ENCODE results near the gene PLXNA4.

PLXNA4 gene

GRCh38 chr7:132584796-132585494 is 8.7 kb upstream of the PLXNA4 start:
- Histone ChIP-seq H3K4me1 (ENCODE audit: insufficient read depth, low read length) (no peaks in the 10 kb centered on the region), H3K36me3 (ENCODE audit: insufficient read depth, low read length) (no peaks in the 10 kb centered on the region), H3K27me3 (ENCODE audit: control insufficient read depth in 1 of 2, insufficient read depth in 2 of 2, low read length in 2 of 2) (no peaks in the 10 kb centered on the region), H3K9me3 (ENCODE audit: low read length) (no peaks in the 10 kb centered on the region), H3K9ac (ENCODE audit: low read length) (no peak overlapping the region), H3K27ac (ENCODE audit: low read depth, low read length) (no peak overlapping the region), H3K4me3 (ENCODE audit: low read depth in 1 of 2, low read length in 2 of 2) (no peak overlapping the region)

GRCh38 chr7:132581431-132581830 is 5.2 kb upstream of the PLXNA4 start:
- H3K9me3 ChIP-seq (ENCODE audit: low read length): no peaks in the 10 kb centered on the region
- no peak overlapping the region for H3K27ac ChIP-seq (ENCODE audit: low read depth, low read length)
- no peak overlapping the region for H3K4me3 ChIP-seq (ENCODE audit: low read depth in 1 of 2, low read length in 2 of 2)
- peaks cover under 1% of the 10 kb centered on the region for H3K4me1 ChIP-seq (ENCODE audit: insufficient read depth, low read length)
- no peaks in the 10 kb centered on the region for H3K36me3 ChIP-seq (ENCODE audit: insufficient read depth, low read length)
- H3K9ac ChIP-seq (ENCODE audit: low read length): no peak overlapping the region
- peaks cover 0 to 2% of the 10 kb centered on the region in 2 donors for H3K27me3 ChIP-seq (ENCODE audit: control insufficient read depth in 1 of 2, insufficient read depth in 2 of 2, low read length in 2 of 2)

- peaks cover 7% of the 10 kb centered on the region for H3K4me1 ChIP-seq (ENCODE audit: insufficient read depth, low read length)
- no peaks in the 10 kb centered on the region for H3K36me3 ChIP-seq (ENCODE audit: insufficient read depth, low read length)
- no peaks in the 10 kb centered on the region for H3K9me3 ChIP-seq (ENCODE audit: low read length)
- H3K27me3 ChIP-seq (ENCODE audit: control insufficient read depth in 1 of 2, insufficient read depth in 2 of 2, low read length in 2 of 2): peaks cover 0 to 7% of the 10 kb centered on the region in 2 donors
- H3K4me3 ChIP-seq (ENCODE audit: low read depth in 1 of 2, low read length in 2 of 2): no peak overlapping the region
- H3K9ac ChIP-seq (ENCODE audit: low read length): no peak overlapping the region
- H3K27ac ChIP-seq (ENCODE audit: low read depth, low read length): no peak overlapping the region
These were observed 4.5 kb upstream of the PLXNA4 start for GRCh38 chr7:132580717-132581285.

GRCh38 chr7:132580277-132580676 is 4.0 kb upstream of the PLXNA4 start:
- H3K9ac ChIP-seq (ENCODE audit: low read length): no peak overlapping the region
- H3K27me3 ChIP-seq (ENCODE audit: control insufficient read depth in 1 of 2, insufficient read depth in 2 of 2, low read length in 2 of 2): peaks cover 2 to 13% of the 10 kb centered on the region in 2 donors

GRCh38 chr7:132579260-132579899 is 3.1 kb upstream of the PLXNA4 start:
- H3K27ac ChIP-seq (ENCODE audit: low read depth, low read length): no peak overlapping the region
- peaks cover 18% of the 10 kb centered on the region for H3K4me1 ChIP-seq (ENCODE audit: insufficient read depth, low read length)
- H3K27me3 ChIP-seq (ENCODE audit: control insufficient read depth in 1 of 2, insufficient read depth in 2 of 2, low read length in 2 of 2): peaks cover 11 to 22% of the 10 kb centered on the region in 2 donors
- H3K9ac ChIP-seq (ENCODE audit: low read length): no peak overlapping the region
- no peaks in the 10 kb centered on the region for H3K36me3 ChIP-seq (ENCODE audit: insufficient read depth, low read length)
- no peak overlapping the region for H3K4me3 ChIP-seq (ENCODE audit: low read depth in 1 of 2, low read length in 2 of 2)
- no peaks in the 10 kb centered on the region for H3K9me3 ChIP-seq (ENCODE audit: low read length)

More at GRCh38 chr7:132580277-132580676, 4.0 kb upstream of the PLXNA4 start:
- H3K9me3 ChIP-seq (ENCODE audit: low read length): no peaks in the 10 kb centered on the region
- H3K27ac ChIP-seq (ENCODE audit: low read depth, low read length): no peak overlapping the region
- H3K4me3 ChIP-seq (ENCODE audit: low read depth in 1 of 2, low read length in 2 of 2): no peak overlapping the region
- H3K4me1 ChIP-seq (ENCODE audit: insufficient read depth, low read length): peaks cover 12% of the 10 kb centered on the region
- H3K36me3 ChIP-seq (ENCODE audit: insufficient read depth, low read length): no peaks in the 10 kb centered on the region

GRCh38 chr7:132578826-132579225 is 2.6 kb upstream of the PLXNA4 start:
- Histone ChIP-seq H3K4me1 (ENCODE audit: insufficient read depth, low read length) (peaks cover 18% of the 10 kb centered on the region), H3K27ac (ENCODE audit: low read depth, low read length) (no peak overlapping the region), H3K9ac (ENCODE audit: low read length) (no peak overlapping the region), H3K9me3 (ENCODE audit: low read length) (no peaks in the 10 kb centered on the region), H3K4me3 (ENCODE audit: low read depth in 1 of 2, low read length in 2 of 2) (no peak overlapping the region), H3K36me3 (ENCODE audit: insufficient read depth, low read length) (no peaks in the 10 kb centered on the region), H3K27me3 (ENCODE audit: control insufficient read depth in 1 of 2, insufficient read depth in 2 of 2, low read length in 2 of 2) (peaks cover 16 to 27% of the 10 kb centered on the region in 2 donors)

- Histone ChIP-seq H3K9me3 (ENCODE audit: low read length) (no peaks in the 10 kb centered on the region), H3K27me3 (ENCODE audit: control insufficient read depth in 1 of 2, insufficient read depth in 2 of 2, low read length in 2 of 2) (peaks cover 24 to 35% of the 10 kb centered on the region in 2 donors), H3K4me1 (ENCODE audit: insufficient read depth, low read length) (peaks cover 18% of the 10 kb centered on the region), H3K4me3 (ENCODE audit: low read depth in 1 of 2, low read length in 2 of 2) (no peak overlapping the region), H3K9ac (ENCODE audit: low read length) (no peak overlapping the region), H3K36me3 (ENCODE audit: insufficient read depth, low read length) (no peaks in the 10 kb centered on the region), H3K27ac (ENCODE audit: low read depth, low read length) (no peak overlapping the region)
These were observed 1.7 kb upstream of the PLXNA4 start for GRCh38 chr7:132578050-132578370.

GRCh38 chr7:132577206-132578049 is 1.2 kb upstream of the PLXNA4 start:
- H3K9me3 ChIP-seq (ENCODE audit: low read length): no peaks in the 10 kb centered on the region
- no peak overlapping the region for H3K9ac ChIP-seq (ENCODE audit: low read length)
- H3K4me1 ChIP-seq (ENCODE audit: insufficient read depth, low read length): peaks cover 18% of the 10 kb centered on the region
- H3K27me3 ChIP-seq (ENCODE audit: control insufficient read depth in 1 of 2, insufficient read depth in 2 of 2, low read length in 2 of 2): peaks cover 30 to 41% of the 10 kb centered on the region in 2 donors
- no peak overlapping the region for H3K27ac ChIP-seq (ENCODE audit: low read depth, low read length)
- peak overlapping the region in 1 of 2 donors; percentile 20 for H3K4me3 ChIP-seq (ENCODE audit: low read depth in 1 of 2, low read length in 2 of 2)
- no peaks in the 10 kb centered on the region for H3K36me3 ChIP-seq (ENCODE audit: insufficient read depth, low read length)

- Histone ChIP-seq H3K4me1 (ENCODE audit: insufficient read depth, low read length) (peaks cover 18% of the 10 kb centered on the region), H3K4me3 (ENCODE audit: low read depth in 1 of 2, low read length in 2 of 2) (peak overlapping the region; percentile 59 to 63), H3K27me3 (ENCODE audit: control insufficient read depth in 1 of 2, insufficient read depth in 2 of 2, low read length in 2 of 2) (peaks cover 36 to 48% of the 10 kb centered on the region in 2 donors), H3K9me3 (ENCODE audit: low read length) (no peaks in the 10 kb centered on the region), H3K27ac (ENCODE audit: low read depth, low read length) (no peak overlapping the region), H3K9ac (ENCODE audit: low read length) (no peak overlapping the region), H3K36me3 (ENCODE audit: insufficient read depth, low read length) (no peaks in the 10 kb centered on the region)
These were observed 433 bp upstream of the PLXNA4 start for GRCh38 chr7:132576721-132577085.

GRCh38 chr7:132575419-132575981 is 770 bp downstream of the PLXNA4 start:
- Histone ChIP-seq H3K9me3 (ENCODE audit: low read length) (no peaks in the 10 kb centered on the region), H3K36me3 (ENCODE audit: insufficient read depth, low read length) (no peaks in the 10 kb centered on the region), H3K4me3 (ENCODE audit: low read depth in 1 of 2, low read length in 2 of 2) (peak overlapping the region; percentile 59 to 63), H3K27ac (ENCODE audit: low read depth, low read length) (no peak overlapping the region), H3K27me3 (ENCODE audit: control insufficient read depth in 1 of 2, insufficient read depth in 2 of 2, low read length in 2 of 2) (peaks cover 41 to 54% of the 10 kb centered on the region in 2 donors), H3K4me1 (ENCODE audit: insufficient read depth, low read length) (peaks cover 18% of the 10 kb centered on the region), H3K9ac (ENCODE audit: low read length) (no peak overlapping the region)

GRCh38 chr7:132574223-132574622 is 2.0 kb downstream of the PLXNA4 start:
- Histone ChIP-seq H3K4me3 (ENCODE audit: low read depth in 1 of 2, low read length in 2 of 2) (no peak overlapping the region), H3K27me3 (ENCODE audit: control insufficient read depth in 1 of 2, insufficient read depth in 2 of 2, low read length in 2 of 2) (peaks cover 41 to 54% of the 10 kb centered on the region in 2 donors), H3K9ac (ENCODE audit: low read length) (no peak overlapping the region)

More at GRCh38 chr7:132574223-132574622, 2.0 kb downstream of the PLXNA4 start:
- Histone ChIP-seq H3K27ac (ENCODE audit: low read depth, low read length) (no peak overlapping the region), H3K9me3 (ENCODE audit: low read length) (no peaks in the 10 kb centered on the region), H3K4me1 (ENCODE audit: insufficient read depth, low read length) (peaks cover 18% of the 10 kb centered on the region), H3K36me3 (ENCODE audit: insufficient read depth, low read length) (no peaks in the 10 kb centered on the region)

All from muscle layer of colon (tissue), 2 donors.